CD14-positive monocyte (primary cell): Measurements from ENCODE around the gene AAMP. TPM values are rescaled to one million over a fixed set of nuclear protein-coding genes. Genes with fewer than 3 reads are reported as not detected.

ENCODE experiments used
- DNase-seq, 3 donors: peaks; one replicate each; pipeline ENCODE4 v3.0.0-alpha.2; 2011 to 2022
- H2AFZ ChIP-seq: 2 replicates; pipeline ENCODE4 v1.6.0; 2012; ENCODE audit warnings: mild to moderate bottlenecking, low read depth, low read length, inconsistent platforms; ENCODE audit not compliant: insufficient read depth, poor library complexity, severe bottlenecking
- H3K27ac ChIP-seq, 2 donors: 1 replicate in 1 of 2; 2 replicates in 1 of 2; pipeline ENCODE4 v1.5.1; 2012 to 2013; ENCODE audit warnings: low read length in 2 of 2, control low read depth in 1 of 2, inconsistent platforms in 1 of 2, low read depth in 1 of 2, mild to moderate bottlenecking in 1 of 2
- H3K27me3 ChIP-seq, 2 donors: one replicate each; pipeline versions ENCODE4 v1.6.0 to v1.6.1; 2011 to 2013; ENCODE audit warnings: low read length in 2 of 2; ENCODE audit not compliant: control insufficient read depth in 2 of 2, insufficient read depth in 2 of 2
- H3K36me3 ChIP-seq, 2 donors: replicated peaks in 1 of 2; 1 replicate in 1 of 2; 2 replicates in 1 of 2; pipeline versions ENCODE4 v1.5.1 to v1.6.1; 2012 to 2013; ENCODE audit warnings: low read length in 2 of 2, control low read depth in 1 of 2, inconsistent platforms in 1 of 2, mild to moderate bottlenecking in 1 of 2; ENCODE audit not compliant: insufficient read depth in 2 of 2, control insufficient read depth in 1 of 2
- H3K4me1 ChIP-seq, 2 donors: 1 replicate in 1 of 2; 2 replicates in 1 of 2; pipeline versions ENCODE4 v1.5.1 to v1.6.1; 2012 to 2013; ENCODE audit warnings: low read length in 2 of 2, control low read depth in 1 of 2, inconsistent platforms in 1 of 2, mild to moderate bottlenecking in 1 of 2, moderate library complexity in 1 of 2; ENCODE audit not compliant: insufficient read depth in 2 of 2, control insufficient read depth in 1 of 2
- H3K4me2 ChIP-seq: replicated peaks from 2 replicates; pipeline ENCODE3; 2012; ENCODE audit warnings: low read length, moderate library complexity, mild to moderate bottlenecking; ENCODE audit not compliant: poor library complexity, severe bottlenecking; ENCODE audit errors: extremely low read depth
- H3K4me3 ChIP-seq, 3 experiments: fragments of 200-600 bp in 1 of 3; sonication (generic) in 1 of 3; replicated peaks in 1 of 3; 1 replicate in 2 of 3; 2 replicates in 1 of 3; pipeline ENCODE4 v1.5.1; 2011 to 2013; ENCODE audit warnings: low read length in 3 of 3, mild to moderate bottlenecking in 3 of 3, control low read depth in 2 of 3, low read depth in 2 of 3, inconsistent platforms in 1 of 3, moderate library complexity in 1 of 3
- H3K79me2 ChIP-seq: 2 replicates; pipeline ENCODE4 v1.6.0; 2012; ENCODE audit warnings: mild to moderate bottlenecking, control low read depth, inconsistent platforms, low read length, moderate library complexity; ENCODE audit not compliant: insufficient read depth
- H3K9ac ChIP-seq: 2 replicates; pipeline ENCODE4 v1.6.0; 2017; ENCODE audit warnings: low read length, mild to moderate bottlenecking; ENCODE audit not compliant: insufficient read depth, poor library complexity, severe bottlenecking
- H3K9me3 ChIP-seq, 2 donors: replicated peaks in 1 of 2; 1 replicate in 1 of 2; 2 replicates in 1 of 2; pipeline versions ENCODE4 v1.5.1 to v1.6.1; 2012 to 2013; ENCODE audit warnings: low read length in 2 of 2, control low read depth in 1 of 2; ENCODE audit not compliant: control insufficient read depth in 1 of 2, insufficient read depth in 1 of 2
- H4K20me1 ChIP-seq: 2 replicates; pipeline ENCODE4 v1.6.0; 2012; ENCODE audit warnings: mild to moderate bottlenecking, low read length, control low read depth, moderate library complexity; ENCODE audit not compliant: insufficient read depth
- H3K27ac Mint-ChIP-seq, 7 donors: one replicate each; pipeline ENCODE4 v1.8.0; 2020; ENCODE audit warnings: mild to moderate bottlenecking in 7 of 7, mixed read lengths in 7 of 7, moderate library complexity in 6 of 7, inconsistent platforms in 2 of 7
- H3K27me3 Mint-ChIP-seq, 3 donors: one replicate each; pipeline ENCODE4 v1.8.0; 2021 to 2022; ENCODE audit warnings: low read depth in 3 of 3, mild to moderate bottlenecking in 3 of 3, mixed read lengths in 3 of 3, moderate library complexity in 3 of 3, inconsistent platforms in 1 of 3
- H3K36me3 Mint-ChIP-seq, 2 donors: one replicate each; pipeline ENCODE4 v1.8.0; 2020; ENCODE audit warnings: mixed read lengths in 2 of 2, inconsistent platforms in 1 of 2, mild to moderate bottlenecking in 1 of 2
- H3K4me1 Mint-ChIP-seq: one replicate; pipeline ENCODE4 v1.8.0; 2020; ENCODE audit warnings: mild to moderate bottlenecking, mixed read lengths
- H3K4me3 Mint-ChIP-seq, 2 donors: one replicate each; pipeline ENCODE4 v1.8.0; 2020; ENCODE audit warnings: mild to moderate bottlenecking in 2 of 2, mixed read lengths in 2 of 2, moderate library complexity in 1 of 2
- H3K9me3 Mint-ChIP-seq, 7 donors: one replicate each; pipeline ENCODE4 v1.8.0; 2020 to 2022; ENCODE audit warnings: mixed read lengths in 7 of 7, mild to moderate bottlenecking in 6 of 7, moderate library complexity in 6 of 7, inconsistent platforms in 2 of 7
- WGBS: methylation state at CpG from one replicate; pipeline ENCODE4 v1.1.5; 2013; ENCODE audit warnings: missing lambda C conversion rate; ENCODE audit not compliant: insufficient coverage; 5-methylcytosine and 5-hydroxymethylcytosine counted together
- intact Hi-C, 2 donors: fragments of 100-400 bp; cut with micrococcal nuclease; formaldehyde crosslinking; loops; one replicate each; pipeline versions ENCODE4 v1.15.0 to v1.15.1; 2023
- polyA plus RNA-seq, 3 donors: library from polyadenylated mRNA; depleted of rRNA in 1 of 3; unstranded in 2 of 3; stranded (reverse) in 1 of 3; fragments of 300-500 nt in 2 of 3; fragments of >200 nt in 1 of 3; fragmentation: Illumina TruSeq in 2 of 3; gene quantifications; 1 replicate in 2 of 3; 2 replicates in 1 of 3; pipeline ENCODE4 v1.2.3, GENCODE V29; 2012 to 2021
- TF ChIP-seq, protein P1 (sequence below): fragments of 200-600 bp; IDR thresholded peaks from one replicate; pipeline ENCODE4 v1.8.0; 2022; ENCODE audit warnings: antibody characterized with exemption, mild to moderate bottlenecking

The AAMP gene
- polyA plus RNA-seq, 3 donors, result 90.8 to 108 (median 98.7) TPM

- peaks cover 28% of the 10 kb centered on the region for H3K4me1 Mint-ChIP-seq
- no peaks in the 10 kb centered on the region for H3K27me3 Mint-ChIP-seq
- peak overlapping the region; percentile 42 to 82 (median 54) for H3K27ac Mint-ChIP-seq
- intact Hi-C loops, result loop anchor here (10.0 kb wide), 2 partner anchors 188 to 288 kb away; partner anchors contain the start of genes CNOT9 (in 1 of the 2) and USP37 (in 1 of the 2)
- Histone ChIP-seq H3K4me3 (no peak overlapping the region), H4K20me1 (peaks cover 99% of the 10 kb centered on the region), H2AFZ (no peak overlapping the region), H3K27ac (peak overlapping the region in 1 of 2 donors; percentile 65), H3K27me3 (no peaks in the 10 kb centered on the region), H3K79me2 (peaks cover 68% of the 10 kb centered on the region), H3K4me1 (peaks cover 19 to 30% of the 10 kb centered on the region in 2 donors), H3K9ac (no peak overlapping the region), H3K9me3 (no peaks in the 10 kb centered on the region), H3K4me2 (no peak overlapping the region), H3K36me3 (peaks cover 86 to 91% of the 10 kb centered on the region in 2 donors)
- no peak for DNase-seq
- H3K9me3 Mint-ChIP-seq, result peaks cover 0 to 1% (median 0%) of the 10 kb centered on the region in 7 donors
- 90% methylated on average over 10 of the region's 12 CpGs for WGBS
- TF ChIP-seq, protein P1, sequence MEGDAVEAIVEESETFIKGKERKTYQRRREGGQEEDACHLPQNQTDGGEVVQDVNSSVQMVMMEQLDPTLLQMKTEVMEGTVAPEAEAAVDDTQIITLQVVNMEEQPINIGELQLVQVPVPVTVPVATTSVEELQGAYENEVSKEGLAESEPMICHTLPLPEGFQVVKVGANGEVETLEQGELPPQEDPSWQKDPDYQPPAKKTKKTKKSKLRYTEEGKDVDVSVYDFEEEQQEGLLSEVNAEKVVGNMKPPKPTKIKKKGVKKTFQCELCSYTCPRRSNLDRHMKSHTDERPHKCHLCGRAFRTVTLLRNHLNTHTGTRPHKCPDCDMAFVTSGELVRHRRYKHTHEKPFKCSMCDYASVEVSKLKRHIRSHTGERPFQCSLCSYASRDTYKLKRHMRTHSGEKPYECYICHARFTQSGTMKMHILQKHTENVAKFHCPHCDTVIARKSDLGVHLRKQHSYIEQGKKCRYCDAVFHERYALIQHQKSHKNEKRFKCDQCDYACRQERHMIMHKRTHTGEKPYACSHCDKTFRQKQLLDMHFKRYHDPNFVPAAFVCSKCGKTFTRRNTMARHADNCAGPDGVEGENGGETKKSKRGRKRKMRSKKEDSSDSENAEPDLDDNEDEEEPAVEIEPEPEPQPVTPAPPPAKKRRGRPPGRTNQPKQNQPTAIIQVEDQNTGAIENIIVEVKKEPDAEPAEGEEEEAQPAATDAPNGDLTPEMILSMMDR, result no peak
- H3K4me3 Mint-ChIP-seq, result no peak overlapping the region
- H3K36me3 Mint-ChIP-seq, result peaks cover 76 to 92% of the 10 kb centered on the region in 2 donors
Measured at GRCh38 chr2:218276986-218277755, 7.2 kb upstream of the AAMP start.

GRCh38 chr2:218275371-218276072, 5.6 kb upstream of the AAMP start:
- peak in 2 of 3 donors; percentile 51 to 69 for DNase-seq
- Histone ChIP-seq H3K27me3 (no peaks in the 10 kb centered on the region), H3K4me3 (no peak overlapping the region), H3K79me2 (peaks cover 73% of the 10 kb centered on the region), H3K4me2 (no peak overlapping the region), H3K9me3 (no peaks in the 10 kb centered on the region), H3K9ac (no peak overlapping the region), H2AFZ (no peak overlapping the region), H4K20me1 (peaks cover 92% of the 10 kb centered on the region), H3K4me1 (peaks cover 36 to 45% of the 10 kb centered on the region in 2 donors), H3K27ac (peak overlapping the region; percentile 31 to 65), H3K36me3 (peaks cover 71 to 75% of the 10 kb centered on the region in 2 donors)
- Mint-ChIP-seq H3K4me3 (no peak overlapping the region), H3K27me3 (peaks cover 0 to 3% (median 0%) of the 10 kb centered on the region in 3 donors), H3K4me1 (peaks cover 44% of the 10 kb centered on the region), H3K36me3 (peaks cover 67 to 76% of the 10 kb centered on the region in 2 donors), H3K9me3 (peaks cover 0 to 1% (median 0%) of the 10 kb centered on the region in 7 donors), H3K27ac (peak overlapping the region; percentile 32 to 84 (median 59))
- WGBS, result 63% methylated on average over 7 of the region's 9 CpGs
- TF ChIP-seq, protein P1, result no peak
- intact Hi-C loops, result loop anchor here (10.0 kb wide), 2 partner anchors 189 to 289 kb away; partner anchors contain the start of genes CNOT9 (in 1 of the 2) and USP37 (in 1 of the 2)
